ENCODE measurements around the gene RASGRP2.
A peak's percentile ranks its signal among the peaks of the same experiment; 100 is the strongest.

The RASGRP2 gene

GRCh38 chr11:64736654-64737053 lies 7.3 kb downstream of the RASGRP2 start:
- no peak for DNase-seq

- no peak for DNase-seq
Observed at GRCh38 chr11:64735725-64736259, 8.2 kb downstream of the RASGRP2 start.

- DNase-seq: no peak
Observed at GRCh38 chr11:64734811-64735724, 8.9 kb downstream of the RASGRP2 start.

- DNase-seq: no peak
Observed at GRCh38 chr11:64731601-64732000, 12.3 kb downstream of the RASGRP2 start.

- DNase-seq: no peak
Observed at GRCh38 chr11:64729851-64730382, 14.0 kb downstream of the RASGRP2 start.

GRCh38 chr11:64728757-64729365 lies 15.1 kb downstream of the RASGRP2 start:
- no peak for DNase-seq

GRCh38 chr11:64726867-64727530 lies 16.9 kb downstream of the RASGRP2 start:
- no peak for DNase-seq

- DNase-seq: no peak
Observed at GRCh38 chr11:64726211-64726641, 17.7 kb downstream of the RASGRP2 start.

GRCh38 chr11:64724863-64725532 lies 18.9 kb downstream of the RASGRP2 start:
- no peak for DNase-seq

GRCh38 chr11:64723907-64724862 lies 19.8 kb downstream of the RASGRP2 start:
- no peak for DNase-seq

- peak; percentile 25 for DNase-seq
Observed at GRCh38 chr11:64723117-64723906, 20.6 kb downstream of the RASGRP2 start, which contains the start of gene NRXN2. Gene NRXN2 (minus strand): TSS chr11:64723197. CDS start chr11:64713699, 9,498 bp downstream.

- no peak for DNase-seq
Observed at GRCh38 chr11:64722141-64723065, 21.5 kb downstream of the RASGRP2 start.

- no peak for DNase-seq
Observed at GRCh38 chr11:64721359-64721699, 22.6 kb downstream of the RASGRP2 start.

GRCh38 chr11:64720640-64721358 lies 23.1 kb downstream of the RASGRP2 start:
- no peak for DNase-seq

- DNase-seq: no peak
Observed at GRCh38 chr11:64720167-64720566, 23.8 kb downstream of the RASGRP2 start.

- no peak for DNase-seq
Observed at GRCh38 chr11:64719406-64719805, 24.5 kb downstream of the RASGRP2 start.

GRCh38 chr11:64718780-64719124 lies 25.2 kb downstream of the RASGRP2 start:
- no peak for DNase-seq

GRCh38 chr11:64718084-64718779 lies 25.7 kb downstream of the RASGRP2 start:
- DNase-seq: no peak

Measured in NCI-H524 treated with DMSO at 0.1 percent for 48 hours (cell line).